OCI-LY1 (cell line): ENCODE measurements around the gene ZBTB1.

ENCODE experiments used
- CTCF ChIP-seq: fragments of 200-600 bp; sonication (generic), shearing (Covaris generic); IDR thresholded peaks from 2 replicates; pipeline ENCODE4 v1.5.1; 2017; ENCODE audit warnings: mild to moderate bottlenecking, antibody characterized with exemption, low read length, moderate library complexity, mixed read lengths
- EZH2 ChIP-seq: fragments of 200-600 bp; sonication (generic), shearing (Covaris generic); IDR thresholded peaks from 2 replicates; pipeline ENCODE4 v1.8.0; 2017; ENCODE audit warnings: borderline replicate concordance, mixed run types, mild to moderate bottlenecking, antibody characterized with exemption, low read length, moderate library complexity, mixed read lengths

- TF ChIP-seq CTCF (no peak), EZH2 (no peak)
Measured at GRCh38 chr14:64569138-64569631, 64.6 kb downstream of the ZBTB1 start.
